GM04504 (cell line): ENCODE results near the gene COL2A1.
"Not testable (repeated sequence)": the region's sequence is repeated elsewhere in the genome, so short reads cannot be mapped to it uniquely, and the experiment has no call there.

Source experiments
- DNase-seq: peaks from one replicate; pipeline ENCODE4 v3.0.0-alpha.2; 2012; ENCODE audit warnings: low read depth

The COL2A1 gene

DNA sequence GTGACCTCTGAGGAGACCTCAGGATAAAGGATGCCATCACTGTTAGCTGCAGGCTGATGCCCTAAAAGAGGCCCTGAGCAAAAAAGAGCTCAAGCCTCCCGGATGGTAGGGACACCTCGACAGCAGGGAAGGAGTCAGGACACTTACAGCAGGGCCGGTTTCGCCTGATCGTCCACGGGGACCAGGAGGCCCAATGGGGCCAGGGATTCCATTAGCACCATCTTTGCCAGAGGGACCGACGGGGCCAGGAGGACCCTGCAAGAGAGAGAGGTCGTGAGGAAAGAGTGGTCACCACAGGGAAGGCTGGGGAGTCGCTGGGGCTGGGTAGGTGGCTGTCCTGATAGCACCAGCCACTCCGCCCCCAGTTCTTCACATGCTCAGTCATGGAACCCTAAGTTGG lies 28.5 kb downstream of the COL2A1 start:
- DNase-seq = no peak

DNA sequence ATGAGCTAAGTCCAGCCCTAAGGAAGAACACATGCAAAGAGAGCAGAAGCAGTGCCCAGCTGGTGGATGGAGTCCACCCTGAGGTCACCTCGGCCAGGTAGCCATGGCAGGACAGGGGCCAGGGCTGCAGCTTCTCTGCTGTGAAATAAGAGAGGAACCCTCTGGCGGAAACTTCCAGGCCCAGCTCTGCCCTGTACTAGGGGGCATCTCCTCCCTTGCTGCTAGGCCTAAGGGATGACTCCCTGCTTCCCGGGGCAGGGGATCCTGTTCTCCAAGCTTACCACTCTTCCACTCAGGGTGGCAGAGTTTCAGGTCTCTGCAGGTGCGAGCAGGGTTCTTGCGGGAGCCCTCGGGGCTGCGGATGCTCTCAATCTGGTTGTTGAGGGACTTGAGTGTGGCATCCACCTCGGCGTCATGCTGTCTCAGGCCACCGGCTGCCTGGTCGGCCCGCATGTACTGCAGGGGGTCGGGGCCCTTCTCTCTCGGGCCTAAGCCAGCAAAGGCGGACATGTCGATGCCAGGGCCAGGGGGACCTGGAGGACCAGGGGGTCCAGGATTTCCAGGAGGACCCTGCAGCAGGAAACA lies 29.1 kb downstream of the COL2A1 start:
- no peak for DNase-seq

DNA sequence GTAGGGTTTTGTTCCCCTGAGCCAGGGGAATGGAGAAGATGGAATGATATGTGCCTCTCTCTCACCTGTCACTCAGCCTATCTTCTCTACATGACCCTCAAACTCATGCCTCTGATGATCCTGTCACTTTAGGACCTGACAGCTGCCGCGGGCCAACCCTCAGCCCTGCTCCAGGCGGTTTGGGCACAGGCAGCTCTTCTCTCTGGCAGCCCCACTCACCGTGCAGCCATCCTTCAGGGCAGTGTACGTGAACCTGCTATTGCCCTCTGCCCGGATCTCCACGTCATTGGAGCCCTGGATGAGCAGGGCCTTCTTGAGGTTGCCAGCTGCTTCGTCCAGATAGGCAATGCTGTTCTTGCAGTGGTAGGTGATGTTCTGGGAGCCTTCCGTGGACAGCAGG lies 30.4 kb downstream of the COL2A1 start:
- DNase-seq = no peak

DNA sequence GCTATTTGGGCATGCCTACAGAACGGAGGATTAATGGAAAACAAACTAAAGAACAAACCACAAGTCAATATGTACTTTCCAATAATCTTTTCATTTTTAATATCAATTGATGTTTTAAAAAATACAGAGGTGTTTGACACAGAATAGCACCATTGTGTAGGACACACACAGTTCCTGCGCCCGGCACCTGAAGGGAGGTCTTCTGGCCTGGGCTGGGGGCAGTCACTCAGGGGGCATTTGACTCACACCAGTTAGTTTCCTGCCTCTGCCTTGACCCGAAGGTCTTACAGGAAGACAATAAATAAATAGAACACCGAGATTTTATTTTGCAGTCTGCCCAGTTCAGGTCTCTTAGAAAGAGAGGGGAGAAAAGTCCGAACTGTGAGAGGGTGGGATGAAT lies 31.4 kb downstream of the COL2A1 start:
- no peak for DNase-seq

DNA sequence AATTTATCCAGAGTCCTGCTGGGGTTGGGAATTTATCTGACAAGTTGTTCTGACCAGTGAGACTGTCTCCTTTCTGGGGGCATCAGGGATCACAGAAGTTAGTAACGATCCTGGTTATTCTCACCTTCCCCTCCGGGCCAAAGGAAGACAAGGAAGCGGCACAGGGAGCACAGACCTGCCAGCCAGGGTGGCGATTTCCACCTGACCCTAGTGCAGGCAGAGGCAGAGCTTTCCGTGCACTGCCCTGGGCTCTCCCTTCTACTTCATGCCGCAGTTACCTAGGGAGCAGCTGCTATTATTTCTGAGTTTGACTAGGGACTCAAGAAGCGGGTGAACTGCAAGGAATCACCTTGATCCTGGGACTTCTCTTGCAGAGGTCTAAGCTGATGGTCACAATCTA lies 33.4 kb downstream of the COL2A1 start:
- DNase-seq = no peak

DNA sequence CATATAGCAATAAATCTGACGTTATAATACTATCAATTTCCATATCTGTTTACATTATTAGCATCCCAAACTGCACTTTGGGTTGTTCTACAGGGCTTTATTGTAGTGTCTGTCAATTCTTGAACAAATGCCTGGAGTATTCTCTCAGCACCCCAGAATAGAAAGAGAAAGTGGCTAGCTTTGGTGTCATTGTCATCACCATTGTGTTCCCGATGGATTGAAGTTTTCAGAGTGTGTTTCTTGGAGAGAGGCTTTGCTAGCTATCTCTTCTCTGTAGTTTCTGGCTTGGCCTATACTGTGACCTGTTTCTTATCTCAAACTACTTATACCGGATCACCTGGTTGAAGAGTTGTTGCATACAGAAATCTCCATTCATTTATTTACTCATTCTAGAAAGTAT lies 34.4 kb downstream of the COL2A1 start:
- DNase-seq = no peak

DNA sequence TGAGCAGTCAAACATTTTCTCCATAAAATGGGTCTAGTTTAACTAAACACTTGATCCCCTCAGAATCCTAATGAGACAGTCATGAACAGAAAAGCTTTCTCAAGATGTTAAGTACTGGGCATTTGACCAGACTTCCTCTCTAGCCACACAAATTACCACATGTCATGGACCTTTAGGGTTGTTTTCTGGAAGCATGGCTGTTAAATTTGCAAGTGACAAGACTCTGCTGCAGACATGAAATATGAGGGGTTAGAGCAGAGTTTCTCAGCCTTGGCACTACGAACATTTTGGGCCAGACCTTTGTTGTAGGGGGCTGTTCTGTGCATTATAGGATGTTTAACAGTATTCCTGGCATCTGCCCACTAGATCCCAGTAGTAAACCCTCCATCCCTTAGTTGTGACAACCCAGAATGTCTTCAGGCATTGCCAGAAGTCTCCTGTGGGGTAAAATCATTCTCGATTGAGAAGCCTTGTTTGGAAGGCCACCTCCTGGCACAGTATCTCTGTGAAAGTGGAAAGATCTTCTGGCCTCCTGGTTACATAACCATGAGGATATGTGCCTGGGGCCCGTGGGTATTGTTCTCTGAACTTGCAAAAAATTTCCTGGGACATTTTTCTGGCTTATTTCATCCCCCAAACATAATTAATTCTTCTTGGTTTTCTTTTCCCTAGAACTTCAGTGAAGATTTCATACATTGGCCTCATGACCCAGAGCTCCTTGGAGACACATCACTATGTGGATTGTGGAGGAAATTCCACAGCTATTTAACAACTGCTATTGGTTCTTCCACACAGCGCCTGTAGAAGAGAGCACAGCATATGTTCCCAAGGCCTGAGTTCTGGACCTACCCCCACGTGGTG lies 36.6 kb downstream of the COL2A1 start:
- DNase-seq = peak; percentile 52

DNA sequence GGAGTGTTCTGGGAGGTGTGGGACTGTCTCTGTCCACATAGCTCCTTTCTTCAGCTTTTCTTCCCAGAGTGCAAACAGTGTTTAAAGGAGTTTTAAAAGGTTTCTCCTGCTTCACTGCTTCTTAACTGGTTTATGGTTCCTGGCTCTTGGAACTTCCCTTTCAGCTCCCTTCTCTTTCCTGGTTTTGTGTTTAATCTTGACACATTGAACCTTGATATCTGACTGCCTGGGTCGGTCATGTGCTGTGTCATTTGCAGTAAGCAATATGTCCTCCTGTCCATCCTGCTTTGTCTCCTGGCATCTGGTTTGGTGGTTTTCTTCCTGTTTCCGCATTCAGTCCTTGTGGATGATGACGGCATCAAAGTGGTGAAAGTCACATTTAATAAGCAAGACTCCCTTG lies 38.7 kb downstream of the COL2A1 start:
- no peak for DNase-seq

DNA sequence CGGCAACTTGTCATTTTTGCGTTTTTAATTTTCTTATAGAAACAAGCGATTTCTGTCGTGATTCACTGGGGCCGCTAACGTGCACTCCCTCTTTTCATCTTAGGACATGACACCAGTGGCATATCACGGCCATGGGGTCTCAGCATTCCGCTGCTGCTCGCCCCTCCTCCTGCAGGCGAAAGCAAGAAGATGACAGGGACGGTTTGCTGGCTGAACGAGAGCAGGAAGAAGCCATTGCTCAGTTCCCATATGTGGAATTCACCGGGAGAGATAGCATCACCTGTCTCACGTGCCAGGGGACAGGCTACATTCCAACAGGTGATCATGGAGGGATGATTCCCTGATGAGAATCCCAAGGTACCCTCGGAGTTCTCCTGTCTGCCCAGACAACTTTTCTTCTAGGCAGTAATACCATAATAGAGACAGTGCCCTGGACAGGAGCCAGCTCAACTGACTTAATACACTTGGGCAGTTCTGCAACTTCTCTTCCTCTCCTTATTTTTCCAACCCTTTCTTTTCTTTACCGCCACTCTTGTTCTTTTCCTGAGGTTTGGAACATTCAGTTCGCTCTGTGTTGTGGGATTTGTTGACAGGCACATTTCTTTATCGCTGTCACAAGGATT lies 40.1 kb downstream of the COL2A1 start:
- no peak for DNase-seq

DNA sequence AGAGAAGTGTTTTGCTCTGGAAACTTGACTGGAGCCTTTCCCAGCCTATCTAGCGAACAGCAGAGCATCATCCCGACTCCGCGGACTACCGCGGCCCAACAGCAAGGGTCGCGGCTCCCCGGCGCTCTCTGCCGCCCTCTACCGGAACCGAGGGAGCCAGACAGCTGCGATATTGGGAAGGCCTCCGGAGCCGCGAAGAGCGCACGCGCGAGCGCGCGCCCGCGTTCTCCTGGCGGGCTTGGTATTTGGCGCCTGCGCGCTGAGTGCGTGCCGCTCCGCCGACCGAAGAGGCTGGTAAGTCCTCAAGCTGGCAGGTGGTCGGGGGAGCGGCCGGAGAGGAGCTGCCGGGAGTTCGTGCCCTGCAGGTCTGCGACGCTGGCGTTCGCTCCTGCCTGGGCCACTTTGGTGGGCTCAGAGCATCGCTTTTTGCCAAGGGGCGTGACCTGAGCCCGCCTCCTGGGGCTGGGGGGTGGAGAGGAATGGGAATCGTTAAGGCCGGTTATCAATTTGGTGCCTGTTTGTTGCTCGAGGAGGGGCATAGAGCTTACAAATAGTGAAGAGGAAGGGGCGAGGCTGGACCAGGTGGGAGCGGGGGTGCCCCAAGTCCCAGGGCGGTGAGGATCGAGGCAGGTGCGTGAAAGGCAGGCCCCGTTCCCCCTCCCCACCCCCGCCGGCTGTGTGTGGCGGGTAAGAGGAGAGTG lies 40.8 kb downstream of the COL2A1 start, which contains the start of gene TMEM106C:
Gene TMEM106C, plus strand, starts transcription at position 257 of the 701 bp plus-strand sequence. CDS start 641 bp downstream, outside the sequence.
- peak; percentile 71 for DNase-seq

DNA sequence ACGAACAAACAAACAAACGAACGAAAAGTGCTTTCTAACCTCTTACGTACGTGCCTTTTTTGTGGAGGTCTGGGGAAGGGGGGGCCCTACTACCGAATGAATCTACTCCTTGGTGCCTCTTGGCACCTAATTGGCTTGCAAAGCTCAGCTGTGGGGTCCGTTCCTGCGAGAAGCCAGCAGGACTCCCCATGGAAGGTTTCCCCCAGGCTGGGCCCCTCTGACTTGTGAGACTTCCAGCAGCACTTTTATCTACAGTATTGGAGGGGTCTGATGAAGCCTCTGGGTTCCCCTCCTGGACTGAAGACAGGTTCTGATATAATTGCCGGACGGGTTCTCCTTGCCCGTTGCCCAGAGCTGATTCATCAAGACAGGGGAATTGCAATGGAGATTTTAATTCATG lies 42.1 kb downstream of the COL2A1 start:
- no peak for DNase-seq

DNA sequence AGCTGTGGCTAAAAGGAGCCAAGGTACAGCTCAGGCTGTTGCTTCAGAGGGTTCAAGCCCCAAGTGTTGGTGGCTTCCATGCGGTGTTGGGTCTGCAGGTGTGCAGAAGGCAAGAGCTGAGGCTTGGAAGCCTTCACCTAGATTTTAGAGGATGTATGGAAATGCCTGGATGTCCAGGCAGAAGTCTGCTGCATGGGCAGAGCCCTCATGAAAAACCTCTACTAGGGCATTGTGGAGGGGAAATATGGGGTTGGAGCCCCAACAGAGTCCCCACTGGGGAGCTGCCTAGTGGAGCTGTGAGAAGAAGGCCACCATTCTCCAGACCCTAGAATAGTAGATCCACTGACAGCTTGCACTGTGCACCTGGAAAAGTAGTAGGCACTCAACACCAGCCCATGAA lies 46.6 kb downstream of the COL2A1 start:
- not testable (repeated sequence) for DNase-seq

DNA sequence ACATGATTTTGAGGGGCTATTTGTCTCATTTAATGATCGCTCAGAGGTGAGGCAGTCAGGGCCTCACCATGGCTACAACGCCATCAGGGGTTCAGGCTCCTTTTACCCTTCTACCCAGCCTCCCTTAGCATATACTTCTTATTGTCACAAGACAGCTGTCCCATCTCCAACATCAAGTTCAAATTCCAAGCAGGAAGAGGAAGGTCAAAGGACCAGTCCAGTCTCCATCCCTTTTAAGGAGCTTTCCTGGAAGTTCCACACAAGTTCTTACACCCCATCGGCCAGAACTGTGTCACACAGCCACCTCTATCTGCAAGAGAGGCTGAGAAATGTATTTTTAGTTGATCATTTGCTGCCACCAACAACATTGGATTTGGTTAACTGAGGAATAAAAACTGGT lies 49.2 kb downstream of the COL2A1 start:
- no peak for DNase-seq

DNA sequence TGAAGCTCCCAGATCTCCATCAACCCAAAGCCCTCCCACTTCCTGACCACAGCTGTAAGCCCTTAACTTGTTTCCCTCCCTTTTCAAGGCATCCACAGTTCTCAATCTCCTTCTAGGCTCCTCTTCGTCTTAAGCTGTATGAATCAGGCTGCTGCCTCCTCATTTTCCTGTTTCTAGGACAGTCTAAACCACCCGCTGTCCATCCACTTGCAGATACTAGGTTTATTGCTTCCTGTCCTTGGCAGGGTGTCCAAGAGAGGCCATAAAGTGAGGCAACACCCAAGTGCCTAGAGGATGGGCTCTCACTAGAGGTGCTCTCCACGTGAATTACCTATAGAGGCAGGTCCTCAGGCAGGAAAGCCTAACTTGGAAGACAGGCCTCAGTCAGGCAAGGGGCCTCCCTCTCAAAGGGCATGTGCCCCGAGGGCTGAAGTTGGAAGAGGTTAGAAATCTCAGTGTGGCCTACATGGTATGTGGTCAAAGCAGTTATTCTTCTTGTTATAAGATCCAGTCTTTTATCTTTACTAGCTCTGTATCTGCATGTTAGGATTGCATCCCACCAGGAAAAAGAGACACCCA lies 49.7 kb downstream of the COL2A1 start:
- no peak for DNase-seq

DNA sequence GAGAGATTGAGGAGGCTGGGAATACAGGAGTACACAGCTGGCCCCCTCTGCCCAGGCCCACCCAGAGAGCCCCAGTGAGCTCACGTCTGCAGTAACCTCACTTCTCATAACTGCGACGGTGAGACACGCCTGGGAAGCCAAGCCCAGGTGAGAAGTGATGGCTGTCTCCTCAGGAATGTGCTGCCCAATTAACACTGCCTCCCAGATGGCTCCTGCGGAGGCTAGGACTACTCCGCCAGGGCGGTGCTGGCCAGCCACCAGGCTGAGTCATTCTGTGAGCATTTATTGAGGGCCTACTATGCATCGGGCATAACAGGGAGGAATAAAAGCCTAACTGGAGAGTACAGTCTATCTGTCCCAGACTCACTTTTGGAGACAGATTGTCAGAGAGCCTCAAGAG lies 50.2 kb downstream of the COL2A1 start:
- DNase-seq = no peak

DNA sequence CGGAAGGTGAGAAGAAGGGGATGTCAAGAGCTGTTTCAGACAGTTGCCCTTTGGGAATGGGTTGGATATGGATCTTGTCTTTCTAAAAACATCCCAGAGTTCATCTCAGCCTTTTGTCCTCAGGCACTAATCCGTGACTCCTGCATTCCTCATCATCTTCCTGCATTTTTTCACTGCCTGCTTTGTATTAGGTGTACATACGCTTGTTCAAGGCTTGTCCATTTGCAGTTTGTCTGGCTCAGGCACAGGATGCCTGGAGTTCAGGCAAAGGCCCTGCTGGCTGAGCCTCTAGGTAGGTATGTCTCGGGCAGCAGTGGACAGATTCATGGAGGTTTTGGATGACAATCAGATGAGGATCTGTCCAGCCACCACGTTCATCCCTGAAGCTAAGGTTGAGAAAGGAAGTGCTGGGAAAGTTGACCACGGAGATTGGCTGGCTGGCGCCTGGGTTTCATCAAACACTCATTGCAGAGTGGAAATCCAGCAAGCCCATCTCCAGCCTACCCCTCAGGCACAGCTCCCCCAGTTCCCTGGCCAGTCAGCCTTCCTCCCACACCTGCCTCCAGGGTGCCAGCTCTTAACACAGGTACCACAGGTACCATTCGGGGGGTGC lies 53.3 kb downstream of the COL2A1 start:
- no peak for DNase-seq

DNA sequence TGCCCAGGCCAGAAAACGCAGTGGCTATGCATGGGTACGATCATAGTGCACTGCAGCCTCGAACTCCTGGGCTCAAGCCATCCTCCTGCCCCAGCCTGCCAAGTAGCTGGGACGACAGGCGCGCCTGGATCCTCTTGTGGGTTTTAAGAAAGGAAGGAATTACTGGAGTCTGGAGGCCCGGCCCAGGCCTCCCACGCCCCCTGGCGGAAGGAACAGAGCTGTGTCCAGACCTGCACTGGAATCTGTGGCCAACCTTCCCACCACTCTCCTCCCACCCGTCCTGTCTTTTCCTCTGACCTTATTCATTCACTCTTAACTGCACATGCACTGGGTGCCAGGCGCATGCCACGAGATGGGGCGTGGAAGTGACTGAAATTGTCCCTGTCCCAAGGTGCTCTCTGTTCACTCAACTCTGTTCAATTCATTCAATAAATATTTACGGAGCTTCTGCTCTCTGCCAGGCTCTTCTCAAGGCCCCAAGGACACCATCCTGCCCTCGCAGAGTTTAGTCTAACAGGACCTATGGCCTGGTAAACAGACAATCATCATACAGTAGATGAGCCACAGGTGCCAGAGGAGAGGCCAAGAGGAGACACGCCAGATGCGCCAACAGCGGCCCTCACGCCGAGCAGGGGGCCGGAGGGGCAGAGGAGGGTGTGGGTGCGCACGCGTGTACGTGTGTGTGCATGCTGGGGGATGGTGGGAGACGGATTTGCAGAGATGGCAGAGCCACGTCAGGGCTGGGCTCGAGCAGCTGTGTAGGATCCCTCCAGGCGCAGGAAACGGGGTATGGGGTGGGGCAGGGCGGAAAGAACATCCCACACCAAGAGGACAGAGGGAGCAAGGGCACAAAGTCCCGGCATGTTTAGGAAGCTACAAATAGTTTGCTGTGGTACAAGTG lies 54.6 kb downstream of the COL2A1 start:
- DNase-seq = no peak

DNA sequence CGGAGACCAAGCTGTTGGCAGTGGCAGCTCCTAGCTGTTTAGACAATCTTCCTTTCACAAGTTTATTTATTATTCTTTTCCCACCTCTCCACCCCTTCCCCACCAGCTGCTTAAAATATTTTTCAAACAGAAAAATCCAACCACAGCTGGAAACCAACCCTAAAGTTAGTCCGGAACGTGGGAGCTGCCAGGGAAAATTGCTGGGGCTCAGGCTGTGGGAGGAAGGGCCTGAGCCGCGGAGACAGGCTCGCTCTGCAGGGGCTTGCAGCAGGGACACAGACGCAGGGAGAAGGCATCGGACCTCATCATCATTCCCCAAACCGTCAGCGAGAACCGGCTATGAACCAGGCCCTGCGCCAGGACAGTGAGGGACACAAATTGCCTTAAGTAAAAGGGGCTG lies 56.9 kb downstream of the COL2A1 start:
- no peak for DNase-seq

DNA sequence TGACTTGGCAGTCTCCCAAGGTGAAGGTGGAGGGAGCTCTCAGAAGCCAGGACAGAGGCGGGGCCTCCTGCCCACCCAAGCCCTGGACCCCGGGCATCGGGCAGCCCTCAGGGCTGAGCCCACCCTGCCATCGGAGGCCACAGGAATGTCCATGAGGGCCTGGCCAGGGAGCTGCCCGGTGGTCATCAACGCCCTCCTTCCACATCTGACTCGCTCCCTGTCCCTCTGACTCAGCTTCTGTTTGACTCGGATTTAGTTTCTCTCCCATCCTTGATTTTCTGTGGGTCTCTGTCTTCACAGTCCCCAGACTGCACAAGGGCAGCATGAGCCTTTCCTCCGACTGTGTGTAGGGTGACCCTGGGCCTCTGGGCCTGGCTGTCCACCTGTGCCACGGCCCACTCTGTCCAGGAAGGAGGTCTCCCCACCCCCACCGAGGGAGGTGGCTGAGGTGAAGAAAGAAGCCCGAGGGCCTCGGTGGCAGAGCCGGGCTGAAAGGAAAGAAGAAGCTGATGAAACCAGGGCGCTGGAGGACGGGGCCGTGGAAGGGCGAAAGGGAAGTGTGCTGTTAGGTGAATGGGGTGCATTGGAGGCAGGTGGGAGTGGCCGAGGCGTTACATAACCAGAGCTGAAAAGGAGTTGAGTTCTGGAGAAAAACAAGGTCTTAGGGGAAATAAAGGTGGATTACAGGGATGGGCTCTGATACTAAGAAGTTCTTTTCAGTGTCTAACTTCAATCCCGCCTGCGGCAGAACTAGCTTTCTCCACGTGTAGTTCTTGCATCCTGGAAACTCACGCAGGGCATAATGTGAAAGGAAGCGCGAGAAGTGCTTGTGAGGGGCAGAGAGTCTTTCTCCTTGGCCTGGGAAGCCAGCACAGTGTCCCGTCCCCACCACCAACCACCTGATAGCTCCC lies 57.6 kb downstream of the COL2A1 start:
- DNase-seq = no peak

DNA sequence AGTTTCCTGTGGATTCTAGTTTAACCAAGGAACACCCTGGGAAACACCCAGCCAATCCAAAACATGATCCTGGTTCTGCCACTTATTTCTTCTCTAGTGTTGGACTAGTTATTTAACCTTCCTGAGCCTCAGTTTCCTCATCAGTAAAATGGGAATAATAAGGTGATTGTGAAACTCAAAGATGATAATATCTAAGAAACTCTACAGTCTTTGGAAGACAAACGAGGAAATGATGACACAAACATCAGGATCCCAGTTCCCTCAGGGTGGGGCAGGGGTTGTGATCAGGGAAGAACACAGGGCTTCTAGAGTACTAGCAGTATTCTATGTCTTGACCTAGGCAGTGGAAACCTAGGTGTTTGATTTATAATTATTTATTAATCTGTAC lies 58.9 kb downstream of the COL2A1 start:
- DNase-seq = no peak
